Tibial artery (tissue), 4 donors: ENCODE data around the gene C19orf25.
A peak's percentile ranks its signal among the peaks of the same experiment; 100 is the strongest.

Source experiments
- DNase-seq, 2 donors: peaks; one replicate each; pipeline ENCODE4 v3.0.0-alpha.2; 2019
- H3K27ac ChIP-seq, 2 donors: fragments of 200-600 bp; sonication (generic) in 1 of 2; 1 replicate in 1 of 2; 2 replicates in 1 of 2; pipeline ENCODE4 v1.5.1; 2018 to 2019; ENCODE audit warnings: mild to moderate bottlenecking in 1 of 2
- H3K27me3 ChIP-seq, 2 donors: fragments of 200-600 bp; sonication (generic) in 1 of 2; one replicate each; pipeline versions ENCODE4 v1.5.1 to v1.6.0; 2016 to 2019
- H3K36me3 ChIP-seq, 3 donors: fragments of 200-600 bp; sonication (generic) in 2 of 3; one replicate each; pipeline ENCODE4 v1.5.1; 2016 to 2019; ENCODE audit warnings: mild to moderate bottlenecking in 2 of 3
- H3K4me1 ChIP-seq, 4 donors: fragments of 200-600 bp; sonication (generic) in 2 of 4; 1 replicate in 3 of 4; 2 replicates in 1 of 4; pipeline ENCODE4 v1.5.1; 2016 to 2019
- H3K4me3 ChIP-seq, 2 donors: fragments of 200-600 bp; sonication (generic) in 1 of 2; 1 replicate in 1 of 2; 2 replicates in 1 of 2; pipeline ENCODE4 v1.5.1; 2018 to 2019; ENCODE audit warnings: mild to moderate bottlenecking in 2 of 2
- H3K9me3 ChIP-seq, 3 donors: fragments of 200-600 bp; sonication (generic) in 1 of 3; one replicate each; pipeline ENCODE4 v1.5.1; 2016 to 2019
- intact Hi-C: fragments of 100-400 bp; cut with DNase I; formaldehyde crosslinking; loops from one replicate; pipeline ENCODE4 v1.15.0; 2023; ENCODE audit warnings: low total_unique reads
- TF ChIP-seq, protein P1 (sequence below), 2 experiments: fragments of 200-600 bp in 1 of 2; fragments of 450-650 bp in 1 of 2; IDR thresholded peaks; one replicate each; pipeline ENCODE4 v1.5.1; 2017 to 2019; ENCODE audit warnings: antibody characterized with exemption in 2 of 2, mild to moderate bottlenecking in 1 of 2, moderate library complexity in 1 of 2

C19orf25 gene

DNA sequence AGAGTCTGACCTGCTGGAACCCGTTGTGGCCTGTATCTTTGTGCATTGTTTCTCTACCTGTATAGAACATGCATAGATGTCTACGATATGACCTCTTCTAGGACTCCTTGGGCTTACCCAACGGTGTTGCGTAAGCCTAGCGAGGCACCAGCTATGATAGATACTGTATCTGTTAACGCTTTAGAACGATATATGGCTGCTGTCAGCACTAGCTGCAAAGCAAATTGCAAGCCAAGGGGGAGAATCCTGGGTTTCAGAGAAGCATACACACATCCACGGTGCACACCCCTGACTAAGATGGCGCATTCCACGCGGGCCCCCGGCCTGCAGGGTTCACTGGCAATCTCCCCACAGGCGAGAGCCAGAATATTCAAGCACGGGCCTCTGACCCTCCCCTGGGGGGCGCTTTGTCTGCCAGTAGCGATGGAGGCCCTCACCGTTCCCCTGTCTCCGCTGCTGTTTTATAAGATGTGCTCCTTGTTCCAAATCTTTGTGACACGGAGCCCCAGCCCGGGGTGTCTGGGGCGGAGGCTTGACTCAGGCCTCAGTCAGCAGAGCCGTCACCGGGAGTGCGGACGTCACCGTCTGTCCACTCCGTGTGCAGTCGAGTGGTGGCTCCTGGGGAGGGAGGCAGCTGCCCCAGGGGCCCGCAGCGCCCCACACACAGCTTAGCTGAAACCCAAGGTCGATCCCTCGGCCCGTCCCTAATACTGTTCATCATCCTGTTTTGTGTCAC lies 53.7 kb downstream of the C19orf25 start:
- TF ChIP-seq, protein P1, sequence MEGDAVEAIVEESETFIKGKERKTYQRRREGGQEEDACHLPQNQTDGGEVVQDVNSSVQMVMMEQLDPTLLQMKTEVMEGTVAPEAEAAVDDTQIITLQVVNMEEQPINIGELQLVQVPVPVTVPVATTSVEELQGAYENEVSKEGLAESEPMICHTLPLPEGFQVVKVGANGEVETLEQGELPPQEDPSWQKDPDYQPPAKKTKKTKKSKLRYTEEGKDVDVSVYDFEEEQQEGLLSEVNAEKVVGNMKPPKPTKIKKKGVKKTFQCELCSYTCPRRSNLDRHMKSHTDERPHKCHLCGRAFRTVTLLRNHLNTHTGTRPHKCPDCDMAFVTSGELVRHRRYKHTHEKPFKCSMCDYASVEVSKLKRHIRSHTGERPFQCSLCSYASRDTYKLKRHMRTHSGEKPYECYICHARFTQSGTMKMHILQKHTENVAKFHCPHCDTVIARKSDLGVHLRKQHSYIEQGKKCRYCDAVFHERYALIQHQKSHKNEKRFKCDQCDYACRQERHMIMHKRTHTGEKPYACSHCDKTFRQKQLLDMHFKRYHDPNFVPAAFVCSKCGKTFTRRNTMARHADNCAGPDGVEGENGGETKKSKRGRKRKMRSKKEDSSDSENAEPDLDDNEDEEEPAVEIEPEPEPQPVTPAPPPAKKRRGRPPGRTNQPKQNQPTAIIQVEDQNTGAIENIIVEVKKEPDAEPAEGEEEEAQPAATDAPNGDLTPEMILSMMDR (IDR thresholded peaks at IDR 0.05) = no peak
- H3K9me3 ChIP-seq = no peaks in the 10 kb centered on the region
- no peaks in the 10 kb centered on the region for H3K4me1 ChIP-seq
- intact Hi-C loops = no loop called here
- H3K27me3 ChIP-seq = no peaks in the 10 kb centered on the region
- H3K27ac ChIP-seq = no peak overlapping the region
- no peak overlapping the region for H3K4me3 ChIP-seq
- DNase-seq = no peak
- peaks cover 70 to 99% (median 97%) of the 10 kb centered on the region in 3 donors for H3K36me3 ChIP-seq

DNA sequence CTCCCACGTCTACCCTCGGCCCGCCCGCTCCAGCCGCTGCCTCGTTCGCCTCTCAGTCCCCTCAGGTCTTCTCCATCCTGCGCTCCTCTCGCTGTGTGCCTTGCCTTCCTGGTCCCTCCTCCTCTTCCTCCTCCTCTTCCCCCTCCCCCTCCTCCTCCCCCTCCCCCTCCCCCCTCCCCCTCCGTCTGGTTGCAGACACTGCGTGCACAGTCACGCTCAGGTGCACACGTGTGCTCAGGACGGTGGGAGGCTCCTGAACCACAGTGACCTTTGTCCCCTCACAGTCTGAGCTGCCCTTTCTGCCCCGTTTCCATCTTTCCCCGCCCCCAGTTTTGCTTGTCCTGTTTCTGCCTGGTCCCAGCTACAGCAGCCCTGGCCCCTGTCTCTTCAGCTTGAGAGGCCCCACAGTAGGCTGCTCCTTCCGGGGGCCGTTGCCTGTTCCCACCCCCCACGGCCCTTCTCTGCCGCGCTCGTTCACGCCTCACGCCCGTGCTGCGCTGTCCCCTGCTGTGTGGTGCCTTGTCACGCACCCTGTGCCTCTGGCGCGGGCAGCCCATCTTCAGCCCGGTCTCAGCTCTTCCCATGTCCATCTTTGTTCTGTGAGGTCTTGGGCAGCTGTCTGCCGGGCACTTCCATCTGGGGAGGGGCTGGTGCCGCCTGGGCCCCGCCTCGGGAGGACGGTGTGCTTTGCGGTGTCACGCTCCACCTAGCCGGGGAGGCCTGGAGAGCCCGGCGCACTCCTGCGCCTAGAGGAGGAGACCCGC lies 54.6 kb downstream of the C19orf25 start:
- H3K9me3 ChIP-seq = no peaks in the 10 kb centered on the region
- peaks cover 64 to 95% (median 94%) of the 10 kb centered on the region in 3 donors for H3K36me3 ChIP-seq
- no peaks in the 10 kb centered on the region for H3K4me1 ChIP-seq
- intact Hi-C loops = no loop called here
- DNase-seq = peak in 1 of 2 donors; percentile 62
- no peak overlapping the region for H3K4me3 ChIP-seq
- TF ChIP-seq, protein P1 (IDR thresholded peaks at IDR 0.05) = no peak
- no peak overlapping the region for H3K27ac ChIP-seq
- no peaks in the 10 kb centered on the region for H3K27me3 ChIP-seq

DNA sequence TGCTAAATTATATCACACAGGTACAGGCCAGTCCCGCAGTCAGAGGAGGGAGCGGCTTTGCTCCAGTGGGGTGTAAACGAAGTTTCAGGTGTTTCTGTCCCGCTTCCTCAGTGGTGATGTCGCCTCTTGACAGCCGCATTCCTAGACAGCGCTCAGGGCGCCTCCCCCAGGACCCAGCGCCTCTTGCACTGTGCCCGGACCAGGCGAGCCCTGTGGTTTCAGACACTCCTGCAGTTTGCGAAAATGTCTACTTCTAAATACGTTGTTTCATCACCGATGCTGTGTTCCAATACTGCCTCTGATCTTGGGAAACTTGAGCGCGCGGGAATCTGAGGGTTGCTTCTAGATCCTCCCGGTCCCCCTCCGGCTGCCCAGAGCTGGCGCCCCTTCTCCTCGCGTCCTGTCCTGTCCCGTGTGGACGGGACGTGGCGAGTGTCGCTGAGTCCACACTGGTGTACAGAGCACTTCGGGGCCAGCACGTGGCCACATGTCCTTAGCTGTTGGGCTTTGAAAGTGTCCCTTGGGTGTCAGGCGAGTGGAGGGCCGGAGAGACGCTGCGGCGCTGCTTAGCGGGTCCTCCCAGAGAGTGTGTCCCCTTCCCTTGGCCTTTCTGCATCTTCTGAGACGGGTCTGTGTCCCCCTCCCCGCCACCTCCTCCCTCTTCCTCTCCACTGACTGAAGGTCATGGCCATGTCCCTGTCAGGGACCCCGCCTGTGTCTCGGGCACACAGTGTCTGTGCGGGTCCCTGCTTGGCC lies 55.4 kb downstream of the C19orf25 start:
- intact Hi-C loops = no loop called here
- no peak for DNase-seq

More for the DNA sequence above, 55.4 kb downstream of the C19orf25 start:
- Histone ChIP-seq H3K27ac (no peak overlapping the region), H3K4me1 (no peaks in the 10 kb centered on the region), H3K4me3 (no peak overlapping the region), H3K9me3 (no peaks in the 10 kb centered on the region), H3K27me3 (no peaks in the 10 kb centered on the region), H3K36me3 (peaks cover 66 to 95% (median 94%) of the 10 kb centered on the region in 3 donors)
- TF ChIP-seq, protein P1 (IDR thresholded peaks at IDR 0.05) = no peak
